ENCODE measurements around the gene RSAD2. TPM values are rescaled to one million over a fixed set of nuclear protein-coding genes. Genes with fewer than 3 reads are reported as not detected.

The RSAD2 gene
- total and polyA plus RNA-seq, 9 of the 15 experiments (the other 6 are each of a cell fraction or from before 2014, with no cell fraction given) = 0.15 to 1.4 (median 0.28) TPM

GRCh38 chr2:6887751-6888192 lies 10.2 kb downstream of the RSAD2 start (continued):
- no peak for TF ChIP-seq GTF2B (IDR thresholded peaks at IDR 0.05; ENCODE audit: extremely low read depth, insufficient read length)
- TF ChIP-seq BCL6 (CRISPR knock-in tag; IDR thresholded peaks at IDR 0.05) = no peak
- TF ChIP-seq E2F3 (CRISPR knock-in tag; IDR thresholded peaks at IDR 0.05) = no peak
- peak; percentile 89 for TF ChIP-seq POLR2AphosphoS5 (IDR thresholded peaks at IDR 0.05; ENCODE audit: control insufficient read depth, insufficient read depth, low read depth, low read length)
- no peak for TF ChIP-seq ETS2 (tag; IDR thresholded peaks at IDR 0.05; ENCODE audit: borderline replicate concordance, poor library complexity, severe bottlenecking)
- TF ChIP-seq ZNF277 (CRISPR knock-in tag; IDR thresholded peaks at IDR 0.05; ENCODE audit: borderline replicate concordance) = no peak
- peak; percentile 77 for TF ChIP-seq NFIC (IDR thresholded peaks at IDR 0.05)
- peak; percentile 69; the same call in 1 of the 2 replicates for TF ChIP-seq JUND (IDR thresholded peaks at IDR 0.05; ENCODE audit: borderline replicate concordance, low read depth, low read length)
- TF ChIP-seq JUND (tag; IDR thresholded peaks at IDR 0.05; ENCODE audit: borderline replicate concordance, low read depth, low read length) = peak; percentile 73; the same call in 2 of the 3 replicates
- no peak for TF ChIP-seq KDM5B (IDR thresholded peaks at IDR 0.05; ENCODE audit: insufficient replicate concordance, low read depth, low read length)
- no peak for TF ChIP-seq SETDB1 (IDR thresholded peaks at IDR 0.05; ENCODE audit: low read length)
- no peak for TF ChIP-seq ELK1 (CRISPR knock-in tag; IDR thresholded peaks at IDR 0.05)
- TF ChIP-seq E2F4 (CRISPR knock-in tag; IDR thresholded peaks at IDR 0.05; ENCODE audit: low read depth) = no peak
- peak; percentile 94 for TF ChIP-seq CBFA2T2 (conservative IDR thresholded peaks at IDR 0.05)
- peak; percentile 85 for TF ChIP-seq STAT5A (IDR thresholded peaks at IDR 0.05; ENCODE audit: borderline replicate concordance, low read length)
- TF ChIP-seq HLTF (IDR thresholded peaks at IDR 0.05) = 0 out of 2 replicates have a peak, but pooled peaks have one; percentile 36
- TF ChIP-seq HSF4 (CRISPR knock-in tag; IDR thresholded peaks at IDR 0.05; ENCODE audit: borderline replicate concordance) = no peak
- TF ChIP-seq ZNF707 (CRISPR knock-in tag; conservative IDR thresholded peaks at IDR 0.05) = no peak
- peak in 1 of 2 experiments; percentile 91; a peak in 2 of 4 replicates for TF ChIP-seq HDAC1 (IDR thresholded peaks at IDR 0.05)
- TF ChIP-seq ESRRB (CRISPR knock-in tag; IDR thresholded peaks at IDR 0.05; ENCODE audit: borderline replicate concordance) = no peak
- no peak for TF ChIP-seq MYBL2 (IDR thresholded peaks at IDR 0.05; ENCODE audit: low read depth)
- no peak for TF ChIP-seq MYBL2 (CRISPR knock-in tag; IDR thresholded peaks at IDR 0.05; ENCODE audit: borderline replicate concordance)
- peak; percentile 63; the same call in 1 of the 2 replicates for TF ChIP-seq ZNF212 (CRISPR knock-in tag; IDR thresholded peaks at IDR 0.05)
- TF ChIP-seq FOXJ3 (CRISPR knock-in tag; IDR thresholded peaks at IDR 0.05) = no peak
- no peak for TF ChIP-seq SREBF1 (IDR thresholded peaks at IDR 0.05; ENCODE audit: borderline replicate concordance, low read depth, low read length)
- TF ChIP-seq GABPB1 (CRISPR knock-in tag; IDR thresholded peaks at IDR 0.05) = no peak
